HG03565 (cell line): Measurements from ENCODE around the gene BLOC1S4.

Experiments used
- ATAC-seq: cut with Tn5 transposase; IDR thresholded peaks from one replicate; pipeline ENCODE4 v1.9.1; 2021; ENCODE audit warnings: mild to moderate bottlenecking, moderate library complexity; ENCODE audit not compliant: unreplicated experiment

BLOC1S4 gene

DNA sequence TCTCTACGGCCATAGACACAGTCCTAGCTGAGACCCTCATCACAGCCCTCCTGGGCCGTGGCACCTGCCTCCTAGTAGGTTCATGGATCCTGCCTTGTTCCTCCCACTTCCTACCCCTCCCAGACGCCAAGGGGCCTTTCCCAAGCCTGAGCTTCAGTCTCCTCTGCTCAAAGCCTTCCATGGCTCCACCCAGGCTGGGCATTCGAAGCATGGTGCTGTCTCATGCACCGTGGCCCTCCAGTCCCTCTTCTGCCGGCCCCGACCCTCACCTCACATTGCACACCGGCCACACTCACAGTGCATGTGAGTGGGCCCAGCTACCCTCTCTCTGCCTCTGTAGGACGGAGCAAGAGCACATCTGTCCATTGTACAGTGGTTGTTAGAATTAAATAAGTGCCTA is 44.9 kb downstream of the BLOC1S4 start:
- no peak for ATAC-seq

- ATAC-seq: no peak
These were observed 46.0 kb downstream of the BLOC1S4 start for GRCh38 chr4:6761649-6762615.

DNA sequence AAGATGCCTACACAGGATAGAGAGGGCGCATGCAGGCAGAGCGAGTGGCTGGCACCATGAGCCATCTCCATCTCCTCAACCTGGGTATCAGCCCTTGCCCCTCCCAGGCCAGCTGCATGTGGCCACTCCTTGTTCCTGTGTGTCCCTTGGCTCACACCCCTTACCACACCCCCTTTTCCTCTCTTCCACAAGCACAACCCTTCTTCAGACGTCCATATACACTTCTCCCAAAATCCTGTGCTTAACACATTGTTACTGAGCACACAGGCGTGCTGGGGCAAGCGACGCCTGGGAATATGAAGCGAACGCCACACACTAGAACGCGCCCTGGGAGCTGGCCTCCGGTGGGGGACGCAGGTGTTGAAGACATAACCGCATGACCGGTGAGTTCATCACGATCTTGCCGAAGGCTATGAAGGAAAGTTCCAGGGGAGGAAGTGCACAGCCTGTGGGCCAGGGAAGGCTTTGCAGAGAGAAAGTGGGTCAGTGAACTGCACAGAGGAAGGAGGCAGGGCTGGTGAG is 47.4 kb downstream of the BLOC1S4 start:
- no peak for ATAC-seq

GRCh38 chr4:6764976-6765620 is 49.1 kb downstream of the BLOC1S4 start:
- ATAC-seq: no peak

- ATAC-seq: no peak
These were observed 49.7 kb downstream of the BLOC1S4 start for GRCh38 chr4:6765703-6766102.
